GM18520 (cell line): ENCODE results near the gene NCEH1.
A peak's percentile ranks its signal among the peaks of the same experiment; 100 is the strongest.

Experiments used
- ATAC-seq: cut with Tn5 transposase; IDR thresholded peaks from one replicate; pipeline ENCODE4 v1.9.1; 2021; ENCODE audit not compliant: unreplicated experiment

Gene NCEH1

DNA sequence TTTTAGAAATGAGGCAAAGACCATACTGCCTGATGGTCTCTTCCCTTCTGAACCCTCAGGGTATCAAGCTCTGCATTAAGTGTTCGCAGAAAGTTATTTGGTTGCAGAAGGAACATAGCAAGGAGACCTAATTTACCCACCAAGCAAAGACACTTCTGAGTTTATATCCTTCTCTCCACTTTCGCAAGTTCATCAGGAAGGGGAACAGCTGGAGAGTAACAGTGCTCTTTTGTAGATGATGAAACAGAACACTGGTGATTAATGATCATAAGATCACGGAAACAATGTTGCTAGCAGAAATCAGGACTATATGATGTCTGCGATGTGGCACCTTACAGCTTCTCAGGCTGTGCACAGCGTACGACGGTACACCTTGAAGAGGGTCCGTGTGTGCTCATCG lies 62.1 kb downstream of the NCEH1 start:
- no peak for ATAC-seq

DNA sequence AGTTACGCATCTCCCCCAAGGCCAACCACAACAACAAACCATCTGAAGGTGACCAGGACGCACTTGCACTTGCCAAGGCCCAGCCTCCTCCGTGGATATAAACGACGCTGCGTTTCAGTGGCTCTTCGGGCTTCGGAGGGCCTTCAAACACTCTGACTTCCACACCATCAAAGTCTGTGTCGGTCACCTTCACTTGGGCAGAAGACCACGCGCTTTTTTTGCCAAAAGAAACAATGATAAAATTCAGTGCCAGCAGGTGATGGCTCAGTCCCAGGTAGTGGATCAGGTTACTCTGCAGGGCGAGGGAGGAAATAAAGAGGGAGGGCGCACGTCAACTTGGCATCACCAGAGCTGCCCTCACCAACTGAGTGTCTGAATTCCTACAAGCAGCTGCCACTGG lies 63.0 kb downstream of the NCEH1 start:
- ATAC-seq, result no peak

DNA sequence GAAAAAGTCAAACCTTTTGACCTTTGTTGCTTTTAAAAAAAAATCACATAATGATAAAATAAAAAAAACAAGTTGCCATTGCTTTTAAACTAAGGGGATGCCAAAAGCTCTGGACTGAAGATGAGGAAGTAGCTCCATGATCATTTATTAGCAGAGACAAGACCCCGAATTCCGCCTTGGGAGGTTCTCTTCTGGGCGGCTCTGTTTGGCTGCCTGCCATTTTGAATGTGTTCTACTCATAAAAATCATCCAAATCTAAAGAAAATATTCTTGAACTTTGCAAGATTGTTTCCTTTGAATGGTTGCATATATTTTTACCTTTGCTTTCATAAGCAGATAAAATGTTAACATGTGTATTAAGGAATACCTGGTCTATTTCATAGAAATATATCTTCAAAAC lies 63.8 kb downstream of the NCEH1 start:
- ATAC-seq, result no peak

DNA sequence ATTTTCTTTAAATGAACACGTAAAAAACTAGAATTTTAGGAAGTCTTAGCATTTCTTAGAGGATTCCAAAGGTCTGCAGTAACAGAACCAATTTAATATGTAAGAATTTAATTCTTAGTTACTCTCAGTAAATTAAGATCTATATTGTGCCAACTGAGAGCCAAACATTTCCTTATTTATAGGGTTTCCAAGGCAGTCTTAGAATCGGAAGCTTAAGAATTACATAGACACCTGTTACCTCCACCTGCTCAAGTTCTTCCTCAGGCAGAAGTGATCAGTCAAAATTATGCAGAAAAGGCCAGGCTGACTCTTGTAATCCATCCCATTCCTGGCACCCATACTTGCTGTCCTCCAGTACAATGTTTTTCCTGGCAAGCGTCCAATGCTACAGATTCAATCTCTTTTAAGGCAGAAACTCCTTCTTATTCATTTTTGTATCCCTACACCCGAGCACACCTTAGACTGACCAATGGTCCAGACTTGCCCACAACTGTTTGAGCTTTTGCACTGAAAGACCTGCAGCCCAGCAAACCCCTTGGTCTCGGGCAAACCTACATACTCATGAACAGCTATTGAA lies 64.3 kb downstream of the NCEH1 start:
- ATAC-seq, result no peak

DNA sequence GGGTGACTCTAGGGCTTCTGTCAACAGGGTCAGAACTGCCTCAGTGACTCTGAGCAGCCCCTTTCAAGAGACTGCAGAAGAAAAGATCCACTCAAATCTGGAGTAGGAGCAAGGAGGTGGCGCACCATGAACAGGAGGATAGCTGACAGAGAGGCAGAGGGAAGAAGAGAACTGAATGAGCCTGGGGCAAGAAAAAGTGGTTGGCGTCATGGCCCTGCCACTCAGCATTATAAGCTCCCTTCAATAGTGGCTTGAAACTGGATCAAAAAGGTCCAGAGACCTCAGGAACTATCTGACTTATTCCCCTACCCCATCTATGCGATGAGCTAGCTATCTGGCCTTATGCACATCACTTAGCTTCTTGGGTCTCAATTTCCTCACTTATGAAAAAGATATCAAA lies 66.6 kb downstream of the NCEH1 start:
- ATAC-seq, result no peak

DNA sequence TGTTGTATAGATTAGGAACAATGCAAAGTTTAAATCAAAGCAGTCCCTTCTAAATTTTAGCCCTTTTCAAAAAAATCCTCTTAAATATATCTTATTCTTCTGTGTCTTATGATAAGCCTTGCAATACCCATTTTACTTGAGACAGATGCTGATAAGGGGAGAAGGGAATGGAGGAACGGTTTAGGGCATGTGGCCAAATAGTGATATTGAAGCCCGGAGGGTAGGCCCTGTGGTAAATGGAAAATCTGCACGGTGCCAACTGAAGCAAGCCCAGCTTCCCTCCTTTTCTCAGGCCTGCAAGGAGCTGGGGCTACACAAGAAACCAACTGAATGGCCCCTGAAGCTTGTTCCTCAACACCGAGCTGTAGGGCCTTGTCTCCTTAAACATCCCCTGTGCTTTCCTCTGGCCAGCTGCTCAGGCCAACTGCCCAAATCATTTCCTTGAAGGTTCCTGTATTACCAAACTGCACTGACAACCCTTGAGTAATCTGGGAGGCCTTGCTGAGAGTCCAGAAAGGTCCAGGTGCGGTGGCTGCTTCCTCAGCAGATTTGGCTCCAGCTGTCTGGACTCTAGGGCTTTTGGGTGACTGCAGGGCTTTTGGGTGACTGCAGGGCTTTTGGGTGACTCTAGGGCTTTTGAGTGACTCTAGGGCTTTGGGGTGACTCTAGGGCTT lies 67.2 kb downstream of the NCEH1 start:
- ATAC-seq, result no peak

DNA sequence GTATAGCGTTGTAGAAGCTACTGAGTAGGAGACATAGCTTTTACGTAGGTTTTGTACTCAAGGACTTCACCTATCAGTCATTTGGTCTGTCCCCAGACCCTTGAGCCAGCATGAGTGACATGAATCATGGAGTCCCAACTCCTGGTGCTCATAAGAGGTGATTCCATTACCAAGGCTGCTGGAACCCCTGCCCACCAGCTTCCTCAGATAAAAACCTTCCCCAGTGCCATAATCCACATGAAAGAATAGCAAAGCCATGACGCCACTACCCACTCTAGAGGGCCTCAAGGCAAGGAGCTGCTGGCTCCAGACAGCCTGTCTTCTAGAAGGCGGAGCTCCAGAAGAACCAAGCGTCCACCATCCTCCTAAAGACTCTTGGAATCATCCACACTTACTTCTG lies 69.6 kb downstream of the NCEH1 start:
- ATAC-seq, result no peak

DNA sequence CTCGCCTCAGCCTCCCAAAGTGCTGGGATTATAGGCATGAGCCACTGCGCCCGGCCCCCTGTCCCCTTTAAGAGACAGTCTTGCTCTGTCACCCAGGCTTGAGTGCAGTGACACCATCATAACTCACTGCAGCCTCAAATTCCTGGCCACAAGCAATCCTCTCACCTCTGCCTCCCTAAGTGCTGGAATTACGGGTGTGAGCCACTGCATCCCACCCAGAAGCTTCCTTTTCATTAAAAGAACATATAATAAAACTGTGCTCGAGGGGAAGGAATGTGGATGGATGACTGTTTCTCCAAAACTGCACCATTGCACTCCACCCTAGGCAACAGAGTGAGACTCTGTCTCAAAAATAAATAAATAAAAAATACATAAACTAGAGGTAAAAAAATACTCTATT lies 70.1 kb downstream of the NCEH1 start:
- no peak for ATAC-seq

DNA sequence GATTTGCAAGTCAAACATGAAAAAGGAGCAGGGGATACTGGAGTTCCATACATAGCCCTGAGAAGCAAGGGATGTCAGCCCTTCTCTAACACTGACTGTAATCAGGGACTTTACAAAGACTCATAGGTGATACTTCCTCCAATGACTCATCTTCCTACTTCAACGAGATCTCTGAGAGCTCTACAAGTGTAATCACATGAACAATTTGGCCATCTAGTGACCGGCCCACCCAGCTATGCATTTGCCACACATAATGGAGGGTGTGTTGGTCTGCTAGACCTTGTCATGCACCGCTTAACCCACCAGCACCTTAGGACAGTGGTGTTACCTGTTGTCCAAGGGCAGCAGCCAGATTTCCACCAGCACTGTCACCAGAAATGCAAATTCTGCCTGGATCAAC lies 75.3 kb downstream of the NCEH1 start:
- ATAC-seq, result peak; percentile 100

DNA sequence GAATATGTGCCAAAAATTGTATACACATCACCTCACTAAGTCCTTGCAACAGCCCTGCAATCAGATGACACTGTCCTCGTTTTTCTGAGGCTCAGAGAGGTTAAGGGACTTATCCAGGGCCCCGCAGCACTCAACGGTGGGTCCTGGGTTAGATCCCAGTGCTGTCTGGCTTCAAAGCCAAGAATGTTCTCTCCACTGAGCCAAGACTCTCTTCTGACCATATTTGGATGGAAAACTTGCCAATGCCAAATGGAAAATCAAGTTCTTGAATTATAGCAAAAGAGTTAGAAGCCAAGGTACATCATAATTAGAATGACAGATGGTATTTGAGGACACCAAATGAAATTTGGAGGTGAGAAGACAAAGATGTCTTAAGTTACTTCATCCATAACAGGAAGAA lies 75.9 kb downstream of the NCEH1 start:
- ATAC-seq, result no peak

DNA sequence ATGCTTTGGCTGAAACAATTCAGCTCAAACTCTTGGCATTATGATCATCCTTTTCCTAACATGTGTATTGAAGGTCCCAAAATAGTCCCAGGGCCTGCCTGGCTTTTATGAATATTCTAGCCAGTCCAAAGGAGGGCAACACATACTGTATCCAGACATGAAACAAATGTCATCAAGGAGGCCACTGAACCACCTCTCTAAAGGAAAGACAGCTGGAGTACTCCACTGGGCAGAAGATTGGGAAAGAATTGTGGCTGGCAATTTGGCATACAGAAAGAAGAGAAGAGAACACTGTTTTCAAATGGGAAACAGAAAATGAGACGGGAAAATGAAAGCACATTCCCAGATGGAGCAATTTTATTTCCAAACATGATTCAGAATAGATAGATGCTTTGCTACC lies 80.6 kb downstream of the NCEH1 start:
- ATAC-seq, result no peak

DNA sequence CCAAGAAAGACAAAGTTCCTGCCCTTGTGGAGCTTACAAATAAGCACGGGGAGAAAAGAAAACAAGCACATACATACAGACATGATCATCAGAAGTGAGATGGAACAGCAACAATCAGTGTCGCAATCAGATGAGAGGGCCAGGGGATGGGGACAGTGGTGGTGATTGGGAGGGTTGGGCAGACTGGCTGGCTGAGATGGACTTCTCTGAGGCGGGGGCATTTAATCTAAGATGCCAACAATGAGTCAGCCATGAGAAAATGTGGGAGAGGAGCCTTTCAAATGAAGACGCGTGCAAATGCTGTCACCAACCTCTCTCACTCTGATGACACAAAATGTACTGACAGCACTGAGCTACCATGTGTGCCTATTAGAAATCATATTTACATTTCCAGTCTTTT lies 81.4 kb downstream of the NCEH1 start:
- ATAC-seq, result no peak

DNA sequence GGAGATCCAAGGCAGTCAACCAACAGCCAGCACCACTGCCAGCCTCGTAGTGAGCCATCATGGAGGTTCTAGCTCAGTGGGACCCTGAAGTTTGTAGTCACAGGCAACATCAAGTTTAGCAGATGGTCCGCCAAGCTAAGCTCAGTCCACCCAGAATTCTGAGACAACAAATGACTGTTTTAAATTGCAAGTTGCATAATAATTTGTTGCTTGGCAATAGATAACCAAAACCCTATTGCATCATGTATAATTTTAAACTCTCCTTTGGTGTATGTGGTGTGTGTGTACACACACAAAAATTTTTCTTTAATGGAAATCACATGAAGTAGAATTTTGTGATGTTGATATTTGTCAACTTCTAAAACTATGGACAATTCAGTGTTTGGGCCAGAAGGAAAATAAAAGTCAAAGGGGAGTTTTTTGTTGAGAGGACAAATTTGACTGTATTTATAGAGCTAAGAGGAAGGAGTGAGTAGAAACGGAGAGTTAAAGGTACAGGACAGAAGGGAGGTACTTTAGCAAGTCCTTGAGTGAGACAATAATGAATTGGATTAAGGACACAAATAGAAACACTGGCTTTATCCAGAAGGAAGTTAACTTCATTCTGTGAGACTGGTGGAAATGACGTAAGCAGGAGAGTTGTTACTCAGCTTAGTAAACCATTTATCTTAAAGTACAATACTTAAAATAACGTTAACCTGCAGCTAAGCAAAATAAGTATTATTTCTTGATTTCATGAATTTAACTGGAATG lies 83.6 kb downstream of the NCEH1 start:
- no peak for ATAC-seq

DNA sequence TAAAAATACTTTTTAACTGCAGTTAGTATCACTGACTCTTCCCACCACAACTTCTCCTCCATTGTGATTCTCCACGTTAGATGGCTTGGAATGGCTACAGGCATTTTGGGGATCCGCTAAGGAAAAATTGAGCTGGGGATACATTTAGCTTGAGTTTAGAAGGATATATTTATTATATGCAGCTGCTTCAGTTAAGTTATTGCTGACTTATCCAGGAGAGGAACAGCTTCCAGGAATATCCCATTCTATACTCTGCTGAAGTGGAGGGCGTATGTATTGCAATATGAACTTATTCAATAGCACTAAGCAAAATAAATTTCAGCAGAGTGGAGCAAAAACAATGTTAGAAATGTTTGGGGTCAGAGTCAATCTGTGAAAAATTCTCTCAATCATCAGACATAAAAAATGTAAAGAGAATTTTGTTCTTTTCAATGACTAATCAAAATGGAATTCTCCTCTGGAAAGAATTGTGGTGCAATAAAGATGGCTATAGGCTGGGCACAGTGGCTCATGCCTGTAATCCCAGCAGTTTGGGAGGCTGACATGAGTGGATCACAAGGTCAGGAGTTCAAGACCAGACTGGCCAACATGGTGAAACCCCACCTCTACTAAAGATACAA lies 84.7 kb downstream of the NCEH1 start:
- no peak for ATAC-seq

DNA sequence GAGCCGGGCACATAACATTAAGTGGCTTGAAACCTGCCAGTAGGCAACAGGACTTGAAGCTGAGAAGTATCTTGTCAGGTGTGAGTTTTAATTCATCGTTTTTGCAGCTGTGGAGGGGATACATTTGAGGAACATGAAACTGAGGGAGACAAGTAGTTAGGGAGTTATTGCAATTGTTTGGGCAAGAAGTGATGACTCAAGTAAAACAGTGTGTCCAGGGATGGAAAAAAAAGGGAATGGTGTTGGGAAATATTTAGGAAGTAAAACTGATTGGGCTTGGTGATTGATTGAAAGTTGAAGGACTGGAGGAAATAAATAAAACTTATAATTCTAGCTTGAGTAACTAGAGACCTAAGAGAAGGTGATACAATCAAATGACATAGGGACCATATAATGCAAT lies 85.5 kb downstream of the NCEH1 start:
- no peak for ATAC-seq

DNA sequence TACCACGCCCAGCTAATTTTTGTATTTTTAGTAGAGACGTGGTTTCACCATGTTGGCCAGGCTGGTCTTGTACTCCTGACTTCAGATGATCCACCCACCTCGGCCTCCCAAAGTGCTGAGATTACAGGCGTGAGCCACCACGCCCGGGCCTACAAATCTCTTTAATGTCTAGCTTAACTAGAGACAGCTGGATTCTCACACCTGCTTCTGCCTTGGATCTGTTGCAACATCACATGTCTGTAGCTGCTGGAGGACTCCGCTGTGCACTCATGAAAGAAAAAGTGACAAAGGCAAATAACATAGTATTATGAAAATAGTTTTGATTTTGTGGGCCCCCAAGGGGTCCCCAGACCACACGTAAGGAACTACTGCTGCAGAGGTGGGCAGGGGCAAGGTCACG lies 85.9 kb downstream of the NCEH1 start:
- ATAC-seq, result no peak

DNA sequence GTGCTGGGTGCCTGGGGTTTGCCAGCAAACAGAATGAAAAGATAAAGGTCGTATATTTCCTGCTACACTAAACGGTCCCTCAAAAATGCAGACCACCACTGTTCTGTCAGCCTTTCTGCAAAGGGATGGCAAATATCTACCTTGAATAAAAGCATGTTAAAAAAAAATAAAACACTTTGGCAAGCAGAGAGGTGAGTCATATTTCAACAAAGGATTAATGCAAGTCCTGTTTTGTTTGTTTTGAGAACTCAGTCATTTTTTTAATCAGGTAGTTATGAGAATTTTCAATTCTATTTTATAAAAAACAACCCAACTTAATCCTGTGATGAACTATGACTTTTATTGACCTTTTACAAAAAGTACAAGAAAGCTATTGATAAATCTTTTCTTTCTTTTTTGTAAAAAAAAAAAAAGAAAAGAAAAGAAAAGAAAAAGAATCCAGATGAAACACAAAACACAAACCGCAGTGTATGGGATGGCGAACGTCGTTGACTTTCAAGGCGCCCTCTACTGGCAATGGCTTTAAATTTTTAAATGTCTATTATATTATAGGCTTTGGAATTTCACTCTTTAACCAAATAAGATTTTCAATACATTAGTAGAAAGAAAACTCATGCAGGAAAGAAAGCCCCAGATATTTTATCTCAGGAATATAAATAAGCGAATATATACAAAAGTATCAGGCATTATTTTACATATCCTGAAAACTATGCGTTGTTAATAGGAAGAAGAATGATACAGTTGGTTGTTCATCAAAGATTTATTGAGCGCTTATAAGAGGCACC lies 87.8 kb downstream of the NCEH1 start:
- no peak for ATAC-seq

DNA sequence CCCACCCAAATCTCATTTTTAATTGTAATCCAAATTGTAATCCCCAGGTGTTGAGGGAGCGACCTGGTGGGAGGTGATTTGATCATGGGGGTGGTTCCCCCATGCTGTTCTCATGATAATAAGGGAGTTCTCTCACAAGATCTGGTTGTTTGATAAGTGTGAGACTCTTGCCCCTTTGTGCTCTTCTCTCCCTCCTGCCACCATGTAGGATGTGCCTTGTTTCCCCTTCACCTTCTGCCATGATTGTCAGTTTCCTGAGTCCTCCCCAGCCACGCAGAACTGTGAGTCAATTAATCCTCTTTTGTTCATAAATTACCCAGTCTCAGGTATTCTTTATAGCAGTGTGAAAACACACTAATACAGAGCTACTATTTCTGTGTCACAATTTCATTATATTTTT lies 88.7 kb downstream of the NCEH1 start:
- no peak for ATAC-seq

DNA sequence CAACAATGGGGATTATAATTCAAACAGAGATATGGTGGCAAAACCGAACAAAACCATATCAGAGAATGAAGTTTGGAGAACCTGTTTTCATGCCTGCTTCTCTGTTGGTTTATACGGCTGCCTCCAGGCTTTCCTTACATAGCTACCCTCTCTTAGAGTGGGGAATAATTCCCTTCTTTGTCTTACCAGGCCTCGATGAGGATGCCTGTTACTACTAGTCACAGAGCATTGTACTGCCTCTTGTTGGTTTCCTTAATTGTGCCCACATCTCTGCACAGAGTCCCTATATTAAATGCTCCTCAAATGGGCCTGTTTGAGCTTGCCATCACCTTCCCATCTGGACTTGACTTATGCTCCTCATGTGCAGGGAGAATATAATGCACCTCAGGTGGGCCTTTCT lies 92.9 kb downstream of the NCEH1 start:
- no peak for ATAC-seq

DNA sequence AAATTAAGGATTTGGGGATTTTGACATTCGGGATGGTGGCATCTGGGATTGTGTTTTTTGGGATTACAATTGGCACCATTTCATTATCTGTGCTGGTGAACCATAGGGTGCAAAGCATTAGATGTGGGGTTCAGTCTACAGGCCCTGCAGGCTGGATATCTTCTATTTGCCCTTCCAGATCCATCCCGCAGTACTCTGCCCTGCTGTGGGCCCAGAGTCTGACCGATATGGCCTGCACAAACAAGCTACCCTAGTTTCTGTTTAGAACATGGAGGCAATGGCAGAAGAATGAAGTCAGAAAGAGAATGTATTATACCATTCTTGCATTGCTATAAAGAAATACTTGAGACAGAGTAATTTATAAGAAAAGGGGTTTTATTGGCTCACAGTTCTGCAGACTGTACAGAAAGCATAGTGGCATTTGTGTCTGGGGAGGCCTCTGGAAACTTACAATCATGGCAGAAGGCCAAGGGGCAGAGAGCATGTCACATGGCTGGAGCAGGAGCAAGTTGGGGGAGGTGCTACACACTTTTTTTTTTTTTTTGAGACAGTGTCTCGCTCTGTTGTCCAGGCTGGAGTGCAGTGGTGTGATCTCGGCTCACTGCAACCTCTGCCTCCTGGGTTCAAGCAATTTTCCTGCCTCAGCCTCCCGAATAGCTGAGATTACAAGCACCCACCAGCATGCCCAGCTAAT lies 93.7 kb downstream of the NCEH1 start:
- no peak for ATAC-seq

DNA sequence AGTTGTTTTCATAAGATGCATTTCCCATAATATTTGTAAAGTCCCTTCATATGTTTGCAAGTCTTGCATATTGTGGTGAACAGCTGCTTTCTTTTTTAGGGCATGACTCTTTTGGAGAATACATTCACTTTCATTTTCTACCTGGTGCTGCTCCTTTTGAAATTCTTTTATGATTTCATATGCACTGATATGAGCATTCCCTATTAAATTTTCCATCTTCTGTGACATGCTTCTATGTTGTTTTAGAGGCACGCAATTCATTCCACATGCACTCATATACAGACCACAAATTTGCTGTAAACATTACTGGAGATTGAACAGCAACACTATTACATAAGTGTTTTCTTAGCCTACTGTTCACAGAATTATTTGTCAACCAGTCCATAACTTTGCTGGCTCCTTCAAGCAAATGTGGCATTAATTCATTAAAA lies 94.8 kb downstream of the NCEH1 start:
- no peak for ATAC-seq
